NCI-H748 (cell line): ENCODE results near the gene OR2B2.
"Not testable (repeated sequence)": the region's sequence is repeated elsewhere in the genome, so short reads cannot be mapped to it uniquely, and the experiment has no call there.

Source experiments
- DNase-seq: peaks from one replicate; lab custom pipeline; 2025; ENCODE audit not compliant: unreplicated experiment; lab: John Stamatoyannopoulos, UW

OR2B2 gene

GRCh38 chr6:27911956-27912446, at the start of gene OR2B2:
Gene OR2B2 (minus strand): TSS chr6:27912396. CDS start chr6:27912319, 77 bp downstream.
- no peak for DNase-seq

DNA sequence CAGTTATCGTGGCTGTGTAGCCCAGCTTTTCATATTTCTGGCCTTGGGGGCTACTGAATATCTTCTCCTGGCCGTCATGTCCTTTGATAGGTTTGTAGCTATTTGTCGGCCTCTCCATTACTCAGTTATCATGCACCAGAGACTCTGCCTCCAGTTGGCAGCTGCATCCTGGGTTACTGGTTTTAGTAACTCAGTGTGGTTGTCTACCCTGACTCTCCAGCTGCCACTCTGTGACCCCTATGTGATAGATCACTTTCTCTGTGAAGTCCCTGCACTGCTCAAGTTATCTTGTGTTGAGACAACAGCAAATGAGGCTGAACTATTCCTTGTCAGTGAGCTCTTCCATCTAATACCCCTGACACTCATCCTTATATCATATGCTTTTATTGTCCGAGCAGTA, 45.3 kb upstream of the OR2B2 start:
- no peak for DNase-seq

DNA sequence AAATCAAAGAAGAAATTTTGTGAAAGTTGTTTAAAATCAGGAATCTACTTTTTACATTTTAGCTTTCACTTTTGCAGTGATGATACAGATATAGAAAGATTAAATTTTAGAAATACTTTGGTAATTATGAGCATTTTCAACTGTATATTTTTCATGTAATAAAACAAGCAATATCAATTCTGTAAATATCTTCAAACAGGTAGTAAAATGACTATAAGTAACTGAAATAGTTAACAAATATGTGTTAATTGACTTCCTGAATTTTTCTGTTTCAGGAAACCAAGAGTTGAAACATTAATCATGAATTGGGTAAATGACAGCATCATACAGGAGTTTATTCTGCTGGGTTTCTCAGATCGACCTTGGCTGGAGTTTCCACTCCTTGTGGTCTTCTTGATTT, 44.7 kb upstream of the OR2B2 start, which contains the start of gene OR2B6:
TSS of gene OR2B6 (plus strand) at position 301 of the 400 bp plus-strand sequence. CDS start at position 301, 0 bp downstream.
- no peak for DNase-seq

GRCh38 chr6:27951040-27951439, 38.8 kb upstream of the OR2B2 start:
- DNase-seq = no peak

- no peak for DNase-seq
Observed at GRCh38 chr6:27948237-27948636, 36.0 kb upstream of the OR2B2 start.

GRCh38 chr6:27943072-27943471, 30.9 kb upstream of the OR2B2 start:
- DNase-seq = peak; percentile 24

DNA sequence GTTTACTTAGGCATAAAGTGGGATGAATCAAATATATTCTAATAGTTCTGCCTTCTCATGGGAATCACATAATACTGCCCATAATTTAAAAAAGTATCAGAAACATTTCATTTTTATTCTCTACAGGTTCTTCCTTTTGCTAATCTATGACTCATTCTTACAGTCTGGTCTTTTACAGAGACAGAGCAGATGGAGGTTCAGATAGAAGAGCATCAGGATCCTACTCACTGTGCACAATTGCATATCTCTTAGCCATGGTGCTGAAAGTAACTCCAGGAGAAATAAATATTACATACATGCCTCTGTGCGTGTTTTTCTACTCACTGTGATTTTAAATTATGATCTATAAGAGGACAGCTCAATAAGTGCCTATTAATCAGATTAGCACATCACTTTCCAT, 28.6 kb upstream of the OR2B2 start:
- no peak for DNase-seq

- DNase-seq = no peak
Observed at GRCh38 chr6:27931209-27931608, 19.0 kb upstream of the OR2B2 start.

- not testable (repeated sequence) for DNase-seq
Observed at GRCh38 chr6:27929930-27930329, 17.7 kb upstream of the OR2B2 start.

- DNase-seq = not testable (repeated sequence)
Observed at GRCh38 chr6:27928041-27928440, 15.8 kb upstream of the OR2B2 start.

DNA sequence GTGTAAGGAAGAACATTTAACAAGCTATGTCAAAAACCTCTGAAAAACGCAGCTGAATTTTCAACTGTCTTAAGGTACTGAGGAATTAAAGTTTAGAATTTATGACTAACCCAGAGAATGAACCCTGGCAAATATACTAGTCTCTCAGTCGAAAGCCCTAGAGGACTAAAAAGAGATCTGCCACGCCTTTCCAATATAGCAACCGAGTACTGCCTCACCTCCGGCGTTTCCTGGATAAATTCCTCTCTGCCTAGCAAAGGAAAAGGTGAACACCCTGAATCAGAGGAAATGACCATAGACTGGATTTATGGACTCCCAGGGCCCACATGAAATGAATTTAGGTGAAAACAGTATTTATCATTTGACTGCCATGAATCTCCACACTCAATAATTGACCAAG, 12.0 kb upstream of the OR2B2 start:
- no peak for DNase-seq

- DNase-seq = no peak
Observed at GRCh38 chr6:27922949-27923348, 10.8 kb upstream of the OR2B2 start.

- no peak for DNase-seq
Observed at GRCh38 chr6:27908017-27908416, 4.2 kb downstream of the OR2B2 start.

GRCh38 chr6:27902335-27903314, 9.6 kb downstream of the OR2B2 start:
- peak; percentile 78 for DNase-seq

DNA sequence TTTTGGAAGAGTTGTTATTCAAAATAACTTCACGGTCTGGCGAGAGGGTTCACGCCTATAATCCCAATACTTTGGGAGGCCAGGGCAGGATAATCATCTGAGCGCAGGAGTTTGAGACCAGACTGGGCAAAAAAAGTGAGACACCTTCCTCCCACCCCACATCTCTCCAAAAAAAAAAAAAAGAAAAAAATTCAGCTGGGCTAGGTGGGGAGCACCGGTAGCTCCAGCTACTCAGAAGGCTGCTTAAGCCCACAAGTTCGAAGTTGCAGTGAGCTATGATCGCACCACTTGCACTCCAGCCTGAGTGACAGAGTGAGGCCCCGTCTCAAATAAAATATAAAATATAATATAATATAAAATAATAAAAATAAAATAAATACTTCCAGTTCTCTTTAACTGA, 10.4 kb downstream of the OR2B2 start:
- DNase-seq = no peak

- DNase-seq = not testable (repeated sequence)
Observed at GRCh38 chr6:27900197-27900596, 12.0 kb downstream of the OR2B2 start.

GRCh38 chr6:27899543-27899942, 12.7 kb downstream of the OR2B2 start:
- DNase-seq = no peak

DNA sequence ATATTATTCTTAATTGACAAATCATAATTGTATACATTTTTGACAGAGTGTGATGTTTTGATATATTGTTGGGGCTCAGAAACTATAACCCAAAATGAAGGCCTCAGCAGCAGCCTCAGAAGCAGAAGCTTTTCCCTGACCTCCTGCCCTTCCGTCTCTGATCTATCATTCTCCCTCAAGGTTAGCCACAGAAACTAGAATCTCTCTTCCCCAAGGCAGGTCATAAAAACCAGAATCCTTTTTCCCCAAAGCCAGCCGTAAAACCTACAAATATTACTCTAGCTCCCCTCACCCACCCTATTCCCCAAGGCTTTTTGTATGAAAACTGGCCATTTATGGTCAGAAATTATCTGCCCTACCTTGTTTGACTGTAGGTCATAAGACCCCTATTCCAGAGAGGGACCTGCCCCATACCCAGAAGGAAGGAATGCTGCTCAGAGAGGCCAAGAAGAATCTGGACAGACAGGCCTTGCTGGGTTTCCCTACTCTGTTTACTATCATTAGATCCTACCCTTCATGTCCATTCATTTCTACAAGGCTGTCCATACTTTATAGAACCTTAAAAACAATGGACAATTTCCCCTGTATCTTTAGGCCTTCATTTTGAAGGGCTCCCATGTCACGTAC, 14.5 kb downstream of the OR2B2 start:
- DNase-seq = no peak

GRCh38 chr6:27896398-27896796, 15.8 kb downstream of the OR2B2 start:
- no peak for DNase-seq

- peak; percentile 95 for DNase-seq
Observed at GRCh38 chr6:27894839-27895762, 17.1 kb downstream of the OR2B2 start.
